Esophagus muscularis mucosa (tissue), 3 donors: Measurements from ENCODE around the gene ZSCAN20.

ENCODE experiments used
- CTCF ChIP-seq, 3 experiments: fragments of 200-600 bp in 2 of 3; fragments of 450-650 bp in 1 of 3; sonication (generic) in 2 of 3; IDR thresholded peaks; one replicate each; pipeline ENCODE4 v1.5.1; 2017 to 2019; ENCODE audit warnings: antibody characterized with exemption in 3 of 3, mild to moderate bottlenecking in 2 of 3, moderate library complexity in 1 of 3
- POLR2A ChIP-seq: fragments of 450-650 bp; IDR thresholded peaks from one replicate; pipeline ENCODE4 v1.6.1; 2017; ENCODE audit warnings: antibody characterized with exemption, moderate library complexity, mild to moderate bottlenecking, low read depth
- POLR2AphosphoS5 ChIP-seq, 2 donors: sonication (generic); formaldehyde crosslinking; IDR thresholded peaks; one replicate each; pipeline ENCODE4 v1.6.1; 2017; ENCODE audit warnings: antibody characterized with exemption in 2 of 2

GRCh38 chr1:33527934-33528333, 55.5 kb downstream of the ZSCAN20 start:
- TF ChIP-seq CTCF (IDR thresholded peaks at IDR 0.05) (no peak), POLR2A (no peak), POLR2AphosphoS5 (IDR thresholded peaks at IDR 0.05) (no peak)
